ENCODE data around the gene TMEM40.
"Not testable (repeated sequence)": the region's sequence is repeated elsewhere in the genome, so short reads cannot be mapped to it uniquely, and the experiment has no call there.

The TMEM40 gene

DNA sequence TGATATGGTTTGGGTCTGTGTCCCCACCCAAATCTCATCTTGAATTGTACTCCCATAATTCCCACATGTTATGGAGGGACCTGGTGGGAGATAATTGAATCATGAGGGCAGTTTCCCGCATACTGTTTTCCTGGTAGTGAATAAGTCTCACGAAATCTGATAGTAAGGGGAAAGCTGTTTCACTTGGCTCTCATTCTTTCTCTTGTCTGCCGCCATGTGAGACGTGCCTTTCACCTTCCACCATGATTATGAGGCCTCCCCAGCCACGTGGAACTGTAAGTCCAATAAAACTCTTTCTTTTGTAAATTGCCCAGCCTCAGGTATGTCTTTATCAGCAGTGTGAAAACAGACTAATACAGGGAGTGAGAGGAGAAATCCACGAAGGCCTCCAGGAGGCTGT lies 16.9 kb upstream of the TMEM40 start:
- DNase-seq (ENCODE audit: low spot score) = not testable (repeated sequence)

- DNase-seq (ENCODE audit: low spot score) = no peak
These were observed 16.2 kb upstream of the TMEM40 start for GRCh38 chr3:12775226-12775625.

DNA sequence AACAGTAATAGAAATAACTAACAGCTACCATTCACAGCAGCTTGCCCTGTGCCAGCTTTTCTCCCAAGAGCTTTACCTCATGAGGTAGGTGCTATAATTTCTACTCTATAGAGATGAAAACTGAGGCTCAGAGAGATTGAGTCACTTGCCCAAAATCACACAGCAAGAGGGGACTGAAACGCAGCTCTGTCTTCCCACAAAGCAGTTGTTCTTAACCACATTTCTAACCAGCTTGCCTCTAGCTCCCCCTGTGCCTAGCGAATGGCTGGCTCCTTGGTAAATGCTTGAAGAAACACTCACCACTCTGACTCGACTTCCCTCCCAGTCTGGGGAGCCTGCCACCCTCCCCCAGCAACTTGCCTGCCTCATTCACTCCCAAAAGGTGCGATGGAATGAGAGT lies 15.6 kb upstream of the TMEM40 start:
- no peak for DNase-seq (ENCODE audit: low spot score)

GRCh38 chr3:12773710-12774086 lies 14.6 kb upstream of the TMEM40 start:
- DNase-seq (ENCODE audit: low spot score) = no peak

- no peak for DNase-seq (ENCODE audit: low spot score)
These were observed 14.1 kb upstream of the TMEM40 start for GRCh38 chr3:12773030-12773709.

DNA sequence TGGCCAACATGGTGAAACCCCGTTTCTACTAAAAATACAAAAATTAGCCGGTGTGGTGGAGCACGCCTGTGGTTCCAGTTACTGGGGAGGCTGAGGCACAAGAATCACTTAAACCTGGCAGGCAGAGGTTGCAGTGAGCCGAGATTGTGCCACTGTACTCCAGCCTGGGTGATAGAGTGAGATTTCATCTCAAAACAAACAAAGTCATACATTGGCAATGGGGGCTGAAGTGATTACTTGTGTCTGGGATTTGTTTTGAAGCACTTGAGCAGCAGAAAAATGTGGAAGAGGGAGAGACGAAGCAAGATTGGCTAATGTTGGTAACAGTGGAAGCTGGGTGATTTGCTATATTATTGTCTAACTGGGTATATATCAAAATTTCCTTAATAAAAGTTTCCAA lies 13.4 kb upstream of the TMEM40 start:
- DNase-seq (ENCODE audit: low spot score) = no peak

- no peak for DNase-seq (ENCODE audit: low spot score)
These were observed 12.2 kb upstream of the TMEM40 start for GRCh38 chr3:12771236-12771635.

GRCh38 chr3:12769761-12770160 lies 10.7 kb upstream of the TMEM40 start:
- DNase-seq (ENCODE audit: low spot score) = no peak

DNA sequence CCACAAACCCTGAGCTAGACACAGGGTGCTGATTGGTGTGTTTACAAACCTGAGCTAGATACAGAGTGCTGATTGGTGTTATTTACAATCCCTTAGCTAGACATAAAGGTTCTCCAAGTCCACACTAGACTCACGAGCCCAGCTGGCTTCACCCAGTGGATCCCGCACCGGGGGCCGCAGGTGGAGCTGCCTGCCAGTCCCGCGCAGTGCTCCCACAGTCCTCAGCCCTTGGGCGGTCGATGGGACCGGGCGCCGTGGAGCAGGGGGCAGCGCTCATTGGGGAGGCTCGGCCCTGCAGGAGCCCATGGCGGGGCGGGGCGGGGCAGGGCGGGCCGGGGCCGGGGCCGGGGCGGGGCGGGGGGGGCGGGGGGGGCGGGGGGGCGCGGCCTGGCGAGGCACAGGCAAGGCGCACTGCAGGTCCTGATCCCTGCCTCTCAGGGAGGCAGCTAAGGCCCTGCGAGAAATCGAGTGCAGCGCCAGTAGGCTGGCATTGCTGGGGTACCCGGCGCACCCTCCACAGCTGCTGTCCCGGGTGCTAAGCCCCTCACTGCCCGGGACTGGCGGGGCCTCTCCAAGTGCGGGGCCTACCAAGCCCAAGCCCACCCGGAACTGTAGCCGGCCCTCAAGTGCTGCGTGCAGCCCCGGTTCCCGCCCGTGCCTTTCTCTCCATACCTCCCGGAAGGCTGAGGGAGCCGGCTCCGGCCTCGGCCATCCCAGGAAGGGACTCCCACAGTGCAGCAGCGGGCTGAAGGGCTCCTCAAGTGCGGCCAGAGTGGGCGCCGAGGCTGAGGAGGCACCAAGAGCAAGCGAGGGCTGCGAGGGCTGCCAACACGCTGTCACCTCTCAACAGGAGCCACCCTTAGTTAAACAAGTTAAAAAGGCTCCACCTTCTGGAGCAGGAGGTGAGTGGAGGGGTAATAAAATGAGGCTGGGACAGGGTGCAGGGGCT lies 9.8 kb upstream of the TMEM40 start:
- DNase-seq (ENCODE audit: low spot score) = no peak

DNA sequence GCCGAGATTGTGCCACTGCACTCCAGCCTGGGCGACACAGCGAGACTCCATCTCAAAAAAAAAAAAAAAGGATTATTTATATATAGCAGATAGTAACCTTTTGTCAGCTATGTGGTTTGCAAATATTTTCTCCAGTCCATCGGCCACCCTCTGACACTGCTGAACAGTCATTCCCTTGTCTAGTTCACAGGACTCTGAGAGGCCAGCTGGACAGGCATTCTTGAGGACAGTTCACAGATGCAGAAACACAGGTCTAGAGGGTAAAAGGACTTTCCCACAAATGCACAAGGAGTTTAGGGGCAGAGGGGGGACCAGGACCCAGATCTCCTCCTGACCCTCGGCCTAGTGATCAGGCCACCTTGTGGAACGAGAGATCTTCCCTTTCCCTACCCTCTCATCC lies 7.5 kb upstream of the TMEM40 start:
- no peak for DNase-seq (ENCODE audit: low spot score)

DNA sequence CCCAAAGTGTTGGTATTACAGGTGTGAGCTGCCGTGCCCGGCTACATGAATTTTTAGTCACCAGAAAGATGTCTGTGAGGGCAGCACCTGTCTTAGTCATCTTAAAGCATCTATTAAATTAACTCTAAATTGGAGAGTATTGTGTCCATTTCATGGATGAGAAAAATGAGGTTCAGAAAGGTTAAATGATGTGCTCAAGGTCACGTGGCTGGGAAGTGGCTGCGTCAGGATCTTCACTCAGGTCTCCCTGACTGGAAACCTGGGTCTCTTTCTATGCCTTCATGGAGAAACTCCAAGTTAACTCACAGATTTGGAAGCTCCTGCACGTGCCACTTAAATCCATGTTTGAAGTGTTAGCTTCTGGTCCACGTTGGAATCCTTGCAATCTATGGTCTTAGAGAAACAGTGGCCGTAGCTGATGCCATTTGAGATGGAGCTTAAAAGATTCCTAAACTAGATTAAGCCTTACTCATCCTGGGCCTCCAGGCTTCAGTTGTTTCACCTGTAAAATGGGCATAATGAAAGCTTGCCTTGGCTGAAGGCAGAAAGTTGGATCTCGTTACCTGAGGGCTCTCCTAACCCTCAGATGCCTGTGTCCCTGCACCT lies 5.2 kb upstream of the TMEM40 start:
- DNase-seq (ENCODE audit: low spot score) = no peak

- DNase-seq (ENCODE audit: low spot score) = no peak
These were observed 870 bp upstream of the TMEM40 start for GRCh38 chr3:12759693-12760565.

DNA sequence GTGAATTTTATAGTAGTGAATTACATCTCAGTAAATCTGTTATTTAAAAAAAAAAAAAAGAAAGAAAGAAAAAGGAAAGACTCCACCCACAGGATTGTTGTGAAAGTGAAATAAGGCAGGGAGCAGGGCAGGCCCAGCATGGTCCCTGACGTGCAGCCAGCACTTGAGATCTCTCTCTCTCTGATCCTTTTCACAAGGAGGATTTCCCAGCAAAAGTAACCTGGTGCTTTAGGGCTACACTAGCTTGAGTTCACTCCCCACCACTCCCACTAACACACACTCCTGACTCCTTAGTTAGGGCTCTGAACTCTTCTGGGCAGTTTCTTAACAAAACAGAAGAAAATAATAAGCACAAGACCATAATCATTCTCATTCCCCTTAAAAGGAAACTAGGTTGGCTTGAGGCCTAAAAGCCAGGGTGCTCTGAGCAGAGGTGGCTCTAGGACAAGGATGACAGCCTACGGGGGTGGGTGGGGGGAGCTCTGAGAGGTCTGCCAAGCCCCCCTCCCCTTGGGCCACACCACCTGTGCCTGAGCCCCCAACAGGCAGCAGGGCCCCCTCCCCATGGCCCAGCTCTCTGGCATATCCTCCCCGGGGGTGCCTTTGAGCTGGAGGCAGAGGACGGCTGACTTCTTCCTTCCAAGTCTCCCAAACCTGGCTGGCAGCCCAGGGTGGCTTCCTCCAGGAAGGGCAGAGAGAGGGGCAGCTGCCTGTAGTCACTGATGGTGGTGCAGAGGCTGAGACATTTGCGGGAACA lies 856 bp downstream of the TMEM40 start:
- DNase-seq (ENCODE audit: low spot score) = no peak

- DNase-seq (ENCODE audit: low spot score) = no peak
These were observed 2.4 kb downstream of the TMEM40 start for GRCh38 chr3:12756635-12757034.

GRCh38 chr3:12756175-12756574 lies 2.9 kb downstream of the TMEM40 start:
- no peak for DNase-seq (ENCODE audit: low spot score)

DNA sequence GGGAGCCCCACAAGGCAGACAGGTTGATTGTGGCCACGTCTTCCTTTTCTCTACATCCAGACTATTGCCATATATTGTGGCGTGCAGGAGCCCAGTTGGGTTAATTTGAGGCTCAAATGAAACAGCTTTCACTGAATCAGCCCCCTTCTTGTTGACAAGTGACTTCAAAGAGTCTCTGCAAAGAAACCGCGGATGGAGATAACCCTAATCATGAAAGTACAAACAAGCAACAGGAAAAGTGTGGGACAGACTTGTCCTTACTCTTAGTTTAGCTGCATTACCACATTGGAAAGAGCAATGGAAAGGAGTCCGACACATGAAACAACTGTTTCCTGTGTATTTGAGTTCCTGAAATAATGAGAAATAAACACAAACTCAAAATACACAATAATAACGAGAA lies 3.3 kb downstream of the TMEM40 start:
- no peak for DNase-seq (ENCODE audit: low spot score)

- DNase-seq (ENCODE audit: low spot score) = no peak
These were observed 4.7 kb downstream of the TMEM40 start for GRCh38 chr3:12754313-12754712.

DNA sequence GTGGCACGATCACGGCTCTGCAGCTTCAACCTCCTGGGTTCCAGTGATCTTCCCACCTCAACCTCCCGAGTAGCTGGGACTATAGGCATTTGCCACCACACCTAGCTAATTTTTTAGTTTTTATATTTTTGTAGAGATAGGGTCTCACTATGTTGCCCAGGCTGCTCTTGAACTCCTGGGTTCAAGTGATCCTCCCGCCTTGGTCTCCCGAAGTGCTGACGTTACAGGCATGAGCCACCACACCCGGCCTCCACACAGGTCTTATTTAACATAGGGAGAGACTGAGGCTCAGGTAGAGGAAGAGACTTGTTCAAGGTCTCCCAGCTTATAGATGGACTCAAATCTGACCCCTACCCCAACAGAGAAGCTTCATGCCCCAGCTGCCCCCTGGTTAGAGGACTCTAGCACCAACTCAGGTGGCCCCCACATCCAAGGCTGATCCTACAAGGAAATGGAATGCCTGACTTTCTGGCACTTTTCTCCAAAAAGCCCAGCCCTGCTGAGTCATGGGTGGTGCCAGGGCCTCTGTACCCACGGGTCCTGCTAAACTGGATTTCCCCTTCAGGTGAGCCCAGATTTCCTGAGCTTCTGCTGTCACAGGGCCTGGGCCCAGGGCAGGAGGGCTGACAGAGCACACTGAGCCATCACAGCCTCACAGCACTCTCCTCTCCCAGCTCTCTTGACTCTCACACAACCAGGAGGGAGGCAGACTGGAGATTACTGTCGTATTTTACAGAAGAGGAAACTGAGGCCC lies 5.6 kb downstream of the TMEM40 start:
- DNase-seq (ENCODE audit: low spot score) = no peak

DNA sequence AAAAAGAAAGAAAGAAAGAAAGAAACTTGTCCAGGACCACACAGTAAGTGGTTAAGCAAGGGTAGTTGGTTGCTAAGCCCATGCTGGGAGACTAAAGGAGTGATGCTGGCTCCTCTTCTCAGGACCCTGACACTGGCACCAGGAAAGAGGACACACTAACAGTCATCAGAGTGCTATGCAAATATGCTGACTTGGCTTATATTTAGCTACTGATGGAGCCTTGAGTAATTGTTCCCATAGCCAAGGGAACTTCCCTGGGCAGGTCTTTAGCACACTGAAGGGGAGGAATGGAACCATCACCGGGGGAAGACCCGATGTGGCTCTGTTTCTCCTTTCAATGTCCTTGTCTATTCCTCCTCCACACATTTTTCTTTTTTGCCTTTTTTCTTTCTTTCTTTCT lies 6.2 kb downstream of the TMEM40 start:
- no peak for DNase-seq (ENCODE audit: low spot score)

DNA sequence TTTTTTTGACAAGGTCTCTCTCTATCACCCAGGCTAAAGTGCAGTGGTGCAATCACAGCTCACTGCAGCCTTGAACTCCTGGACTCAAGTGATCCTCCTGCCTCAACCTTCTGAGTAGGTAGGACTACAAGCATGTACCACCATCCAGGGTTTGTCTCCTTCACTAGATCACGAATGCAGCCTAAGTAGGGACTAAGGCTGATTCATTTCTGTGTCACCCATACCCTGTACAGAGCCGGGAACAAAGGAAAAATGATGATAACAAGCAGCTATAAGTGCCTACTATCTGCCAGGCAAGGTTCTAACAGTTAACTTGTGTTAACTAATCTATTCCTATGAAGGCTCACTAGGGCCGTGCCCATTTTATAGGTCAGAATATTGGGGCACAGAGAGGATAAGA lies 7.0 kb downstream of the TMEM40 start:
- no peak for DNase-seq (ENCODE audit: low spot score)

- DNase-seq (ENCODE audit: low spot score) = no peak
These were observed 7.5 kb downstream of the TMEM40 start for GRCh38 chr3:12751571-12751970.

Data from NAMALWA (cell line).